ENCODE data around the gene ADGRG6. TPM values are rescaled to one million over a fixed set of nuclear protein-coding genes. Genes with fewer than 3 reads are reported as not detected.

ADGRG6 gene
- total and polyA plus RNA-seq, 4 donors = 18.7 to 110 (median 45.7) TPM

DNA sequence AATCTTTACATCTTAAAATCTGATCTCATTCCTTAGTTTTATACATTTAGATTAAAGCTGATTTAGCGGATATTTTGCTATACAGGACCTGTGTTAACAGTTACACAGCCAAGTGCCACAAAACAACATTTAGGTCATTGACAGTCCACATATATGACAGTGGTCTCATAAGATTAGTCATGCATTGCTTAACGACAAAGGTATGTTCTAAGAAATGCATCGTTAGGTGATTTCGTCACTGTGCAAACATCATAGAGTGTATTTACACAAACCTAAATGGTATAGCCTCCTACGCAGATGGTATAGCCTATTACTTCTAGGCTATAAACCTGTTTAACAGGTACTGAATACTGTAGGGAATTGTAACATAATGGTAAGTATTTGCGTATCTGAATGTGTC is 21.6 kb downstream of the ADGRG6 start (continued):
- TF ChIP-seq, protein P1, sequence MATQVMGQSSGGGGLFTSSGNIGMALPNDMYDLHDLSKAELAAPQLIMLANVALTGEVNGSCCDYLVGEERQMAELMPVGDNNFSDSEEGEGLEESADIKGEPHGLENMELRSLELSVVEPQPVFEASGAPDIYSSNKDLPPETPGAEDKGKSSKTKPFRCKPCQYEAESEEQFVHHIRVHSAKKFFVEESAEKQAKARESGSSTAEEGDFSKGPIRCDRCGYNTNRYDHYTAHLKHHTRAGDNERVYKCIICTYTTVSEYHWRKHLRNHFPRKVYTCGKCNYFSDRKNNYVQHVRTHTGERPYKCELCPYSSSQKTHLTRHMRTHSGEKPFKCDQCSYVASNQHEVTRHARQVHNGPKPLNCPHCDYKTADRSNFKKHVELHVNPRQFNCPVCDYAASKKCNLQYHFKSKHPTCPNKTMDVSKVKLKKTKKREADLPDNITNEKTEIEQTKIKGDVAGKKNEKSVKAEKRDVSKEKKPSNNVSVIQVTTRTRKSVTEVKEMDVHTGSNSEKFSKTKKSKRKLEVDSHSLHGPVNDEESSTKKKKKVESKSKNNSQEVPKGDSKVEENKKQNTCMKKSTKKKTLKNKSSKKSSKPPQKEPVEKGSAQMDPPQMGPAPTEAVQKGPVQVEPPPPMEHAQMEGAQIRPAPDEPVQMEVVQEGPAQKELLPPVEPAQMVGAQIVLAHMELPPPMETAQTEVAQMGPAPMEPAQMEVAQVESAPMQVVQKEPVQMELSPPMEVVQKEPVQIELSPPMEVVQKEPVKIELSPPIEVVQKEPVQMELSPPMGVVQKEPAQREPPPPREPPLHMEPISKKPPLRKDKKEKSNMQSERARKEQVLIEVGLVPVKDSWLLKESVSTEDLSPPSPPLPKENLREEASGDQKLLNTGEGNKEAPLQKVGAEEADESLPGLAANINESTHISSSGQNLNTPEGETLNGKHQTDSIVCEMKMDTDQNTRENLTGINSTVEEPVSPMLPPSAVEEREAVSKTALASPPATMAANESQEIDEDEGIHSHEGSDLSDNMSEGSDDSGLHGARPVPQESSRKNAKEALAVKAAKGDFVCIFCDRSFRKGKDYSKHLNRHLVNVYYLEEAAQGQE (IDR thresholded peaks at IDR 0.05) = no peak
- TF ChIP-seq GABPA (IDR thresholded peaks at IDR 0.05 in 1 of 2, conservative IDR thresholded peaks at IDR 0.05 in 1 of 2) = no peak
- TF ChIP-seq HNF4G (IDR thresholded peaks at IDR 0.05) = no peak
- TF ChIP-seq YY1 (IDR thresholded peaks at IDR 0.05) = no peak
- TF ChIP-seq FOXA2 (IDR thresholded peaks at IDR 0.05) = no peak
- TF ChIP-seq RAD21 (IDR thresholded peaks at IDR 0.05) = no peak
- no peak for TF ChIP-seq EGR1 (IDR thresholded peaks at IDR 0.05; ENCODE audit: low read depth in 2 of 2)
- TF ChIP-seq, protein P2, sequence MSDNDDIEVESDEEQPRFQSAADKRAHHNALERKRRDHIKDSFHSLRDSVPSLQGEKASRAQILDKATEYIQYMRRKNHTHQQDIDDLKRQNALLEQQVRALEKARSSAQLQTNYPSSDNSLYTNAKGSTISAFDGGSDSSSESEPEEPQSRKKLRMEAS (IDR thresholded peaks at IDR 0.05) = no peak

DNA sequence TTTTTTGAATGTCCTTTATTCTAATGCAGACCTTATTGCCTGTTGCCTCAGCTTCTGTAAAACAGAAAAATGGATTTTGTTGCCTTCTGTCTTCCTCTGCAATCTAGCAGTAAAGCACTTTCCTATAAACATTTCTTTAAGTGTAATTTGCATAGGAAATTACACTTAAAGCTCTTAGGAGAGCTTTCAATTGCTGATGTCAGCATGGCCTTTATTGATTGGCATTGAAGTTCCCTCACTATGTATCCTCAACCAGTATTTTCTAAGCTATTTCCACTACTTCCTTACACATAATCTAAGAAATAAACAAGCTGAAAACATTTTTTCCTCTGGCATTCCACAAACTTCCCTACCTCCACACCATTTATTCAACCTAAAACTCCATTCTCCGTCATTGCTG is 22.3 kb downstream of the ADGRG6 start:
- H3K4me1 ChIP-seq (ENCODE audit: control insufficient read depth in 4 of 4, insufficient read depth in 4 of 4, low read length in 3 of 4) = peaks cover 2 to 11% (median 4%) of the 10 kb centered on the region in 4 donors
- no peaks in the 10 kb centered on the region for H3K27me3 ChIP-seq (ENCODE audit: control insufficient read depth in 4 of 4, insufficient read depth in 4 of 4, low read length in 3 of 4)
- TF ChIP-seq YY1 (IDR thresholded peaks at IDR 0.05) (no peak), JUND (IDR thresholded peaks at IDR 0.05) (no peak), TAF1 (conservative IDR thresholded peaks at IDR 0.05) (no peak)
- H3K27ac ChIP-seq (ENCODE audit: low read depth in 1 of 2, low read length in 2 of 2) = no peak overlapping the region
- no peaks in the 10 kb centered on the region for H3K36me3 ChIP-seq (ENCODE audit: control insufficient read depth in 4 of 4, insufficient read depth in 3 of 4, low read depth in 1 of 4, low read length in 3 of 4)
- no peak overlapping the region for H3K9ac ChIP-seq (ENCODE audit: low read depth in 1 of 2, low read length in 2 of 2)
- H3K9me3 ChIP-seq (ENCODE audit: control insufficient read depth in 4 of 4, low read length in 3 of 4) = no peaks in the 10 kb centered on the region
- no peak overlapping the region for H3K4me3 ChIP-seq (ENCODE audit: low read depth in 1 of 3, low read length in 3 of 3)
- WGBS = 98% methylated on average over 1 of the region's 1 CpG
- DNase-seq (ENCODE audit: low spot score) = no peak

DNA sequence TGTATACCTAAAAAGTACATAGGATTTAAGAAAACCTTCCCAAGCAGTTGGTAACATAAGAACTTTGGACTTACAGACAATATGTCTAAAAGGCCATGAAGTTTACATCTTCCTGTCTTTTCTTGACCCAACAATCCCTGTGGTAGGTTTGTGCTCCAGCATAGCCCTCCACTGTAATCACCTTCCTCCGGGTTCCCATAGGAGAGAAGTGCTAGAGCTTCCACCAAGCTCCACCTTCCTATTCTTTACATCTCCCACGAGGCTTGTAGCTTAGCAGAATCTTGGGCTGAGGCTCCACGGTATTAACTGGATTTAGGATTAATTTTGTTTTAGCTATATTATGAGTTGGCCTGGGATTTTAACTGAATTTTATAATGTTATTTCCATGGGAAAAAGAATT is 23.3 kb downstream of the ADGRG6 start:
- WGBS = 91% methylated on average over 3 of the region's 3 CpGs
- Histone ChIP-seq H3K27me3 (ENCODE audit: control insufficient read depth in 4 of 4, insufficient read depth in 4 of 4, low read length in 3 of 4) (no peaks in the 10 kb centered on the region), H3K9ac (ENCODE audit: low read depth in 1 of 2, low read length in 2 of 2) (no peak overlapping the region), H3K4me1 (ENCODE audit: control insufficient read depth in 4 of 4, insufficient read depth in 4 of 4, low read length in 3 of 4) (peaks cover 2 to 11% (median 4%) of the 10 kb centered on the region in 4 donors), H3K36me3 (ENCODE audit: control insufficient read depth in 4 of 4, insufficient read depth in 3 of 4, low read depth in 1 of 4, low read length in 3 of 4) (no peaks in the 10 kb centered on the region), H3K27ac (ENCODE audit: low read depth in 1 of 2, low read length in 2 of 2) (no peak overlapping the region), H3K4me3 (ENCODE audit: low read depth in 1 of 3, low read length in 3 of 3) (no peak overlapping the region), H3K9me3 (ENCODE audit: control insufficient read depth in 4 of 4, low read length in 3 of 4) (no peaks in the 10 kb centered on the region)
- TF ChIP-seq YY1 (IDR thresholded peaks at IDR 0.05) (no peak), EGR1 (IDR thresholded peaks at IDR 0.05; ENCODE audit: low read depth in 2 of 2) (no peak), JUND (IDR thresholded peaks at IDR 0.05) (no peak), NR2F2 (IDR thresholded peaks at IDR 0.05) (no peak), GABPA (IDR thresholded peaks at IDR 0.05 in 1 of 2, conservative IDR thresholded peaks at IDR 0.05 in 1 of 2) (no peak), SP1 (IDR thresholded peaks at IDR 0.05) (no peak)
- TF ChIP-seq, protein P3, sequence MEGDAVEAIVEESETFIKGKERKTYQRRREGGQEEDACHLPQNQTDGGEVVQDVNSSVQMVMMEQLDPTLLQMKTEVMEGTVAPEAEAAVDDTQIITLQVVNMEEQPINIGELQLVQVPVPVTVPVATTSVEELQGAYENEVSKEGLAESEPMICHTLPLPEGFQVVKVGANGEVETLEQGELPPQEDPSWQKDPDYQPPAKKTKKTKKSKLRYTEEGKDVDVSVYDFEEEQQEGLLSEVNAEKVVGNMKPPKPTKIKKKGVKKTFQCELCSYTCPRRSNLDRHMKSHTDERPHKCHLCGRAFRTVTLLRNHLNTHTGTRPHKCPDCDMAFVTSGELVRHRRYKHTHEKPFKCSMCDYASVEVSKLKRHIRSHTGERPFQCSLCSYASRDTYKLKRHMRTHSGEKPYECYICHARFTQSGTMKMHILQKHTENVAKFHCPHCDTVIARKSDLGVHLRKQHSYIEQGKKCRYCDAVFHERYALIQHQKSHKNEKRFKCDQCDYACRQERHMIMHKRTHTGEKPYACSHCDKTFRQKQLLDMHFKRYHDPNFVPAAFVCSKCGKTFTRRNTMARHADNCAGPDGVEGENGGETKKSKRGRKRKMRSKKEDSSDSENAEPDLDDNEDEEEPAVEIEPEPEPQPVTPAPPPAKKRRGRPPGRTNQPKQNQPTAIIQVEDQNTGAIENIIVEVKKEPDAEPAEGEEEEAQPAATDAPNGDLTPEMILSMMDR (IDR thresholded peaks at IDR 0.05; ENCODE audit: low read depth, low read length, missing input control) = no peak
- TF ChIP-seq, protein P1 (IDR thresholded peaks at IDR 0.05) = no peak
- TF ChIP-seq, protein P4, sequence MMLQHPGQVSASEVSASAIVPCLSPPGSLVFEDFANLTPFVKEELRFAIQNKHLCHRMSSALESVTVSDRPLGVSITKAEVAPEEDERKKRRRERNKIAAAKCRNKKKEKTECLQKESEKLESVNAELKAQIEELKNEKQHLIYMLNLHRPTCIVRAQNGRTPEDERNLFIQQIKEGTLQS (IDR thresholded peaks at IDR 0.05) = no peak
- no peak for DNase-seq (ENCODE audit: low spot score)

Data from liver (tissue), 9 donors.